Kidney (tissue), 14 donors: ENCODE results near the gene FMNL2. TPM values are rescaled to one million over a fixed set of nuclear protein-coding genes. Genes with fewer than 3 reads are reported as not detected.
A peak's percentile ranks its signal among the peaks of the same experiment; 100 is the strongest.

Source experiments
- DNase-seq, 5 donors: peaks; one replicate each; pipeline ENCODE4 v3.0.0-alpha.2; 2013 to 2020
- FAIRE-seq: peaks from 2 replicates; lab custom pipeline; 2012; peaks lifted over from hg19 to GRCh38; lab: Jason Lieb, UNC
- H3K27ac ChIP-seq, 2 donors: one replicate each; pipeline ENCODE4 v1.7.0; 2013; ENCODE audit warnings: low read depth in 2 of 2, low read length in 2 of 2, inconsistent platforms in 1 of 2
- H3K27me3 ChIP-seq: one replicate; pipeline ENCODE4 v1.7.1; 2013; ENCODE audit warnings: low read length, inconsistent platforms; ENCODE audit not compliant: control insufficient read depth, insufficient read depth
- H3K36me3 ChIP-seq, 3 donors: one replicate each; pipeline versions ENCODE4 v1.7.0 to v1.7.1; 2013; ENCODE audit warnings: low read length in 3 of 3, control low read depth in 1 of 3, inconsistent platforms in 1 of 3; ENCODE audit not compliant: insufficient read depth in 3 of 3, control insufficient read depth in 2 of 3
- H3K4me1 ChIP-seq, 3 donors: one replicate each; pipeline versions ENCODE4 v1.7.0 to v1.7.1; 2013; ENCODE audit warnings: low read length in 3 of 3, inconsistent platforms in 1 of 3, low read depth in 1 of 3; ENCODE audit not compliant: control insufficient read depth in 2 of 3, insufficient read depth in 2 of 3
- H3K4me3 ChIP-seq, 3 donors: one replicate each; pipeline versions ENCODE4 v1.7.0 to v1.8.1; 2013; ENCODE audit warnings: low read length in 3 of 3, control low read depth in 1 of 3, inconsistent platforms in 1 of 3
- H3K9ac ChIP-seq, 3 donors: one replicate each; pipeline versions ENCODE4 v1.7.0 to v1.7.1; 2013; ENCODE audit warnings: low read length in 3 of 3, control low read depth in 1 of 3, inconsistent platforms in 1 of 3
- H3K9me3 ChIP-seq, 3 donors: one replicate each; pipeline versions ENCODE4 v1.7.0 to v1.7.1; 2013; ENCODE audit warnings: low read length in 3 of 3, control low read depth in 1 of 3, inconsistent platforms in 1 of 3; ENCODE audit not compliant: control insufficient read depth in 2 of 3, insufficient read depth in 1 of 3
- CTCF ChIP-seq: IDR thresholded peaks from 3 replicates; pipeline ENCODE4 v1.5.1; 2012; ENCODE audit warnings: mild to moderate bottlenecking, moderate library complexity, borderline replicate concordance; ENCODE audit not compliant: insufficient read depth; ENCODE audit errors: extremely low read depth
- intact Hi-C: fragments of 100-400 bp; cut with DNase I; formaldehyde crosslinking; loops from one replicate; pipeline ENCODE4 v1.11.1; 2022
- polyA plus RNA-seq: library from polyadenylated mRNA; stranded (reverse); fragments of 350-450 nt; fragmentation: Illumina TruSeq; extraction: RNeasy Lipid Tissue Mini Kit (QIAGEN cat#74804); gene quantifications from one replicate; pipeline ENCODE4 v1.2.3, GENCODE V29; 2014; ENCODE audit warnings: low read depth, low replicate concordance; ENCODE audit not compliant: insufficient read depth
- total RNA-seq: library from RNA; stranded (reverse); fragmentation: NEBNext Ultra II Directional; extraction: Animal tissue kit (Norgen Biotek cat#: 25700); gene quantifications from one replicate; pipeline ENCODE4 v1.2.1, GENCODE V29; 2021
- donor health status: control.
- donor health status: control.
- donor health status: control.
- donor health status: control.
- donor health status: control.
- donor health status: DM: yes; HTN: yes; CAD: no.
- donor health status: Normal renal cell carcinoma (clear cell type).

The FMNL2 gene
- total and polyA plus RNA-seq, 2 donors from 2014 or later, result 10.7 to 39.1 TPM

GRCh38 chr2:152620985-152621384, 286.0 kb downstream of the FMNL2 start:
- H3K9ac ChIP-seq, result no peak overlapping the region
- FAIRE-seq, result no peak

GRCh38 chr2:152622219-152622618, 287.2 kb downstream of the FMNL2 start:
- DNase-seq, result no peak
- Histone ChIP-seq H3K9ac (no peak overlapping the region), H3K36me3 (peaks cover 7 to 28% (median 12%) of the 10 kb centered on the region in 3 donors), H3K4me1 (no peaks in the 10 kb centered on the region), H3K27ac (no peak overlapping the region), H3K4me3 (no peak overlapping the region), H3K9me3 (no peaks in the 10 kb centered on the region), H3K27me3 (no peaks in the 10 kb centered on the region)
- TF ChIP-seq CTCF, result no peak
- intact Hi-C loops, result no loop called here
- no peak for FAIRE-seq

More at GRCh38 chr2:152620985-152621384, 286.0 kb downstream of the FMNL2 start:
- DNase-seq, result no peak
- no peaks in the 10 kb centered on the region for H3K9me3 ChIP-seq
- no peak overlapping the region for H3K4me3 ChIP-seq
- intact Hi-C loops, result no loop called here
- TF ChIP-seq CTCF, result no peak
- H3K4me1 ChIP-seq, result no peaks in the 10 kb centered on the region
- H3K27ac ChIP-seq, result no peak overlapping the region
- H3K36me3 ChIP-seq, result peaks cover 10 to 30% (median 14%) of the 10 kb centered on the region in 3 donors
- no peaks in the 10 kb centered on the region for H3K27me3 ChIP-seq

GRCh38 chr2:152623076-152623740, 288.2 kb downstream of the FMNL2 start:
- no peak overlapping the region for H3K4me3 ChIP-seq
- H3K36me3 ChIP-seq, result peaks cover 2 to 28% (median 8%) of the 10 kb centered on the region in 3 donors
- H3K9me3 ChIP-seq, result no peaks in the 10 kb centered on the region
- H3K27me3 ChIP-seq, result no peaks in the 10 kb centered on the region
- TF ChIP-seq CTCF, result no peak
- FAIRE-seq (no peak), DNase-seq (peak in 1 of 5 donors; percentile 42)
- no peaks in the 10 kb centered on the region for H3K4me1 ChIP-seq
- H3K27ac ChIP-seq, result no peak overlapping the region
- H3K9ac ChIP-seq, result no peak overlapping the region
- intact Hi-C loops, result no loop called here

- Histone ChIP-seq H3K27me3 (no peaks in the 10 kb centered on the region), H3K36me3 (peaks cover 2 to 30% (median 8%) of the 10 kb centered on the region in 3 donors), H3K9me3 (no peaks in the 10 kb centered on the region), H3K27ac (no peak overlapping the region), H3K9ac (no peak overlapping the region), H3K4me3 (no peak overlapping the region), H3K4me1 (no peaks in the 10 kb centered on the region)
- DNase-seq (no peak), FAIRE-seq (no peak)
- intact Hi-C loops, result no loop called here
- TF ChIP-seq CTCF, result no peak
Observed at GRCh38 chr2:152623775-152624174, 288.8 kb downstream of the FMNL2 start.
